ENCODE measurements around the gene SERPINA9.
"Not testable (repeated sequence)": the region's sequence is repeated elsewhere in the genome, so short reads cannot be mapped to it uniquely, and the experiment has no call there.

The SERPINA9 gene, protein sequence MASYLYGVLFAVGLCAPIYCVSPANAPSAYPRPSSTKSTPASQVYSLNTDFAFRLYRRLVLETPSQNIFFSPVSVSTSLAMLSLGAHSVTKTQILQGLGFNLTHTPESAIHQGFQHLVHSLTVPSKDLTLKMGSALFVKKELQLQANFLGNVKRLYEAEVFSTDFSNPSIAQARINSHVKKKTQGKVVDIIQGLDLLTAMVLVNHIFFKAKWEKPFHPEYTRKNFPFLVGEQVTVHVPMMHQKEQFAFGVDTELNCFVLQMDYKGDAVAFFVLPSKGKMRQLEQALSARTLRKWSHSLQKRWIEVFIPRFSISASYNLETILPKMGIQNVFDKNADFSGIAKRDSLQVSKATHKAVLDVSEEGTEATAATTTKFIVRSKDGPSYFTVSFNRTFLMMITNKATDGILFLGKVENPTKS

DNA sequence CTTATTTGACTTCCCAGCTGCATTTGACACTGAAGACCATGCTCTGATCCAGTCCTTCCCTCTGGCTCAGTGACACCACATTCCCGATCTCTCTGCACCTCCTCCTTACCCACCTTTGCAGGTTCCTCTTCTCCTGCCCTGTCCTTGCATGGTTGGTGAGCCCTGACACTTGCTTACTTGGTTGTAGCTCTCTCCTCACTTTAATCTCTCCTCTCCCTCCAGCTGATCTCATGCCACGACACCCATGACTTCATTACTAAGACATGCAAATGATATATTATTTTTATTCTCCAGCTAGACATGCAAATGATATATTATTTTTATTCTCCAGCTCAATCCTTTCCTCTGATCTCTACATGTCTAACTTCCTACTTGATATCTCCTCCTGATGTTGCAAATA, at the start of gene SERPINA9:
Gene SERPINA9, minus strand, starts transcription at position 175 of the 400 bp plus-strand sequence. CDS start 6,357 bp downstream, outside the sequence.
- DNase-seq = no peak

DNA sequence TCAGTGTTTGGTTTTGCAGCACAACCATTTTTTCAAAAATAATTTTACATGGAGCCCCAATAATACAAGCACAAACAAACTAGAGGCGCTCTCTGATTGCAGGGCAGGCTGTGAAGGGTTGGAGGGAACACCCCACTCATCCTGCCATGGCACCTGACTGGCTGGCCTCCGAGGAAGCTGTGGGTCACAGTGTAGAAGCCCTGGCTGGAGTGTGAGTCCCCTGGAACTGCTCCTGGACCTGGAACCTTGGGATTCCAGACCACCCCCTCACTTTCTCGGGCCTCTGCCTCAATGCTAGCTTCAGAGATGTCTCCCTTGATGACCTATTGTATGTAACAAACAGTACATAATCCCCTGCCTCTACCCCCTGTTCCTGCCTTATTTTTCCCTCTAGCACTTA, 48.1 kb upstream of the SERPINA9 start:
- no peak for DNase-seq

DNA sequence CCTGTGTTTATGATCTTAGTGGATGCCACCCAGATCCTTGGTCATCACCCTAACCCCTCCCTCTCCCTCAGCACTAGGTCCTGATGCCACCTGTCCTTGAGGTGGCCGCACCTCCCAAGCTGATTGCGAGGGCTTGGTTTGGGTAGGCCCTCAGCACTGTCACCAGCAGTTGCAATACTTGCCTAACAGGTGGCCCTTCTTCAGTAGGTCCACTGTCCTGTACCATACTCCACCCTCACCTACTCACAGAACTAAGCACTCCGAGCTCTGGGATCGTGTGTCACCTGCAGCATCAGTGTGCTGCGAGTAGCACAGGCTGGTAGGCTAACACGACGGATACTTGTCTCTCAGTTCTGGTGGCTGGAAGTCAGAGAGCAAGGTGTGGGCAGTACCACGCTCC, 47.3 kb upstream of the SERPINA9 start:
- no peak for DNase-seq

DNA sequence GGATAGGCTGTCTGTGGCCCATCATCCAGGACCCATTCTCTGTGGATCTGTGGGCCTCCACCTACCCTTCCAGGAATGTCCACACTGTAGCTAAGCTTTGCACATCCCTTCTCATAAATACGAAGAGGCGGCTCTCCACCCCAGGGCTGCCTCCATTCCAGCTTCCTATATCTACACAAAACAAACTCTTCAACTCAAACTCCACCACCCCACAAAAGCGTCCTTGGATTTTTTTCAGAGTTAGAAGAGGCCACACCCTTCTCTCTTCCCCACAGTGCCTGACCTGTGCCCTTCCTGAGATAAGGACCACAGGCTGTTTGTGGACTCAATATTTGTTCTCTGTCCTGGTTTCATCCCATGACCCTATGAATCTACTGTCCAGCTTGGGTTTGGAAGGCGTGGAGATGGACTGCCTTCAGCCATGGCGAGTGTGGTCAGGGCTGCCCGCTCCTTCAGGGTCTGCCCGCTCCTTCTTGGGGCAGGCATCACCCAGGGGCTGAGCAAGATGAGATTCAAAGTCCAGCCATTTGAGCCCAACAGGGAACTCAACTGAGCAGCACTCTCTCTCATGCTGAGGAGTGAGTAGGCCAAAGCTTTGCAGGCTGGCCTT, 46.2 kb upstream of the SERPINA9 start:
- no peak for DNase-seq

DNA sequence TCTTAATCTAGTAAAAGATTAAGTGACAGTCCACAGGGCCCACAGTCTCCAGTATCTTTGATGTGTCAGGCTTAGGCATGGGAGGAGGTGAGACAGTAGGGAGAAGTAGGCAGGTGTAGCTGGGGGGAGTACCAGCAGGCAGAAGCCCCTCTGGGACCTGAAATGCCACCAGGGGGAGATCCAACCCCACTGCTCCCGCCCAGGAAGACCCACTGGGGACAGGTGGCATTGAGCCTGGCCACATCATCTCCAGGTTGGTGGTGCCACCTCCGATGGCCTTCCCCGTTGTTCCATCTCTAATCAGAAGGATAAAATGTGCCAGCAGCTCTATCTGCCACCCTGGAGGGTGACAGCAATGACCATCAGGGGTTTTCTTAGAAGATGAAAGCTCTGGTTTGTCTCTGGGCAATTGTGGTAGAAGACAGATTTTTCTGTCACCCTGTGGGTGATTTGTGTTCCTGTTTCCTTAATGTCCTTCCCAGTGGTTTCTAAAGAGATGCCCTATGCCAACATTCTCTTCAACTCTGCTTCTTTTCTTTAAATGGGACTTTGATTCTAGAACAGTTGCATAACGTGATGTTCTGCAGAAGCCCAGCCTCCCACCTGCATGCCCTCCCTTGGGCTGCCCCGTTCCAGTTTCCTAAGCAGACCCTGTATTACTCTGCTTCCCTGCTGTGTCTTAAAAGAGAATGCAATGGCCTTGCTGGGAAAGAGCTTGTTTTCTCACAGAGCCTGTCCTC, 45.5 kb upstream of the SERPINA9 start:
- DNase-seq = no peak

DNA sequence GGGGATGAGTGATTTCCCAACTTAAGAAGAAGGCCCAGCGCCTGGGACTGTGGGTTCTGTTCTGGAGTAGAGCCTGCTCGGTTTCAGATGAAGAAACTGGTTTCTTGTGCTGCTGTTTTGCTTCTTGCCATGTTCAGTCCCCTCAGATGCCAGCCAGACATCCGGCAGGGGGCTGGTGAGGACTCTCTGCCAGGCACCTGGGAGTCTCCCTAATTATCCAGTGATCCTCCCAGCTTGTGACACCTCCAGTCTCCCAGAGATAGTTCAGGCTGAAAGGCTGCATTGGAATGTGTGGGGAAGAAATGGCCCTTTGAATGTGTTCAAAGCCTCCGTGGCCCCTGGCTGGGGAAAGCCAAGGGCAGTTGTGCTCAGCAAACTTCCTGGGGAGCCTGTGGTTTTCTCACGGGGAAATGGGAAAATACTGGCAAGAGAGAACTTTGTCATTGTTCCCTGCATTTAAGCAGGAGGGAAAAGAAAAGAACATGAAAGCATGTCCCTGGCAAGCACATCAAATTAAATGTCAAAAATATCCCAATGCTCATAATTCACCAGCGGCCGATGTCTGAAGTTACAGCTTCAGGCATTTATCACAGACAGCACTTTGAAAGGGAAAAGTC, 41.8 kb upstream of the SERPINA9 start:
- DNase-seq = no peak

DNA sequence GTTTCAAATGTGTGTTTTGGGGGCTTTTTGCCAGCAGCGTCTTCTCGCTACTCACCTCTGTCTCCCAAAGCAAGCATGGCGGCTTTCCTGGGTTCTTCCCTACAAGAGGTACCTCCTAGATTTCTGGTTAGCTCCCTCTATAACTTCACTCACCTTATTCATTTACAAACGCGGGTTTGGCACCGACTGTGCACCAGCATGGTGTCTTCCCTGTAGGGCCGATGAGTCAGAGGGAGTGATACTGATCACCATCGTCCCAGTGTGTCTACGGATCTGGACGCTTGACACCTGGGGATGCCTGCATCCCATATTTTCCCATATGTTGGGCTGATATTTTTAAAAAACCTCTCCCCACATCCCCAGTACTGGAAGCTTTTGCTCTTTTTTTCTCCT, 41.2 kb upstream of the SERPINA9 start:
- DNase-seq = no peak

DNA sequence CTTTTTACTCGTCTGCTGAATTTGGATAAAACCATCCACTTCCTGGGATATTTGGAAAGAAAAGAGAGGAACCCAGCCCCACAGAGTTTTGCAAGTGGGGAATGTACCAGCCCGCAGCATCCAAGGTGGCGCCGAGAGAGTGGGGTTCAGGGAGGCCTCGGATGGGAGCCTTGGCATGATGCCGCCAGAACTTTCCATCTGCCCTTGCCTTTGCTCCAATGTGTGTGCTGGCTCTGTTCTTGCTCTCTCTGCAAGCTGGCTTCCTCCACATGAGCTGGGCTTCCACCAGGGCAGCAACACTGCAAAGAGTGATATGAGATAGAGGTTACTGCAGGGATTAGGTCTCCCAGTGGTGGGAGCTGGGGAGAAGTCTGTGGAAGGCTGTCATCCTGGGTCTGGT, 39.9 kb upstream of the SERPINA9 start:
- no peak for DNase-seq

DNA sequence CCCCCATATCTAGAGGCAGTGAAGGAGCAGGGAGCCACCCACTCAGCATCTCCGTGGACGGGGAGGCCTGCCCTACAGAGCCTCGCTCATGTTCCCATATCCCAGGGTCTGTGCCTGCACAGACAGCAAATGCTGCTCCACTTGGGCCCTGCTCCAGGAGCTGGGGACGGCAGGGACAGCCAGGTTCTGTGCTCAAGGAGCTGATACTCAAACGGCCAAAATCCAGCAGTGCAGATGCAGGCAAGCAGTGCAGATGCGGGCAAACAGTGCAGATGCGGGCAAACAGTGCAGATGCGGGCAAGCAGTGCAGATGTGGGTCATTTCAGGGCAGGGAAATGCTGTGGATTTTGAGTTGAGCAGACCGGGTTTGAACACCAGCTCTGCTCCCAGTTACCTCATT, 39.4 kb upstream of the SERPINA9 start:
- DNase-seq = no peak

DNA sequence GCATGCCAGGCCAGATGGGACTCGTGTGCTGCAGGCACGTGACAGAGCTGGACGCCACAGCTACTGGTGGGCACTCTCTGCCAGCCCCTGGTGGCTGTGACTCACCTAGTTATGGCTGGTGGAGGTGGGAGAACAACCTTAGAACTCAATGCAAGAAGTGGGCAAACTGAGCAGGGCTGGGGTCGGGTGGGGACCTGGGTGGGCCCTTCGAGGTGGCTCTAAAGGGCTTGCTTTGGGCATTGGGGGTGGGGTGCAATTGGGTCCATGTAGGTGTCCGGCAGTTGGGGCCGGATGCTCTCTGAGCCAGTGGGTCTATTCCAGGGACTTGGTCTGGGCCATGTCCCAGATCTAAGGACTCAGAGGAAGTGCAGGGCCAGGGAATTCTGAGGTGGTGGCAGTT, 38.4 kb upstream of the SERPINA9 start:
- no peak for DNase-seq

DNA sequence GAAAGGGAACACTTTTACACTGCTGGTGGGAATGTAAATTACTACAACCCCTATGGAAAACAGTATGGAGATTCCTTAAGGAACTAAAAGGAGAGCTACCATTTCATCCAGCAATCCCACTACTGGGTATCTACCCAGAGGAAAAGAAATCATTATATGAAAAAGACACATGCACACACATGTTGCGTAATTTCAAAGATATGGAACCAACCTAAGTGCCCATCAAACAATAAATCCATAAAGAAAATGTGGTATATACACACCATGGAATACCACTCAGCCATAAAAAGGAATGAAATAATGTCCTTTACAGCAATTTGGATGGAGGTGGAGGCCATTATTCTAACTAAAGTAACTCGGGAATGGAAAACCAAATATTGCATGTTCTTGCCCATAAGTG, 34.5 kb upstream of the SERPINA9 start:
- DNase-seq = not testable (repeated sequence)

DNA sequence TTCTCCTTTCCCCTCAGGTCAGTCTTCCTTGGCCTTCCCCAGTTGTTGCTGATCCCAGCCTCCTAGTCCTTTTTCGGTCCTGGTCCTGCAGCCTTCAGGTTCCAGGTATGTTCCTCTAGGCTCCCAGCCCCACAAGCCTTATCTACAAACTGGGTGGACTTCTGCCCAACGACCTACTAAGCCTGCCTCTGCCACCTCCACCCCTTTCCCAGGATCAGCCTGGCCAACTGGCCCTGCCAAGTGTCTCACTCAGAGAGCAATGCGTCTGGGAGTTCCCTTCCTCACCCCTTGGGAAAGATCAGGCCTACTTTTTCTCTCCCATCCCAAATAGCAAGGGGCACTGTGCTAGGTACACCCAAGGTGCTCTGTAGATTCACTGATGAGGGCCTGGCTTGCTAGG, 33.4 kb upstream of the SERPINA9 start, which contains the start of gene SERPINA12:
Gene SERPINA12, minus strand, starts transcription at position 114 of the 400 bp plus-strand sequence. CDS start 11,072 bp downstream, outside the sequence.
- no peak for DNase-seq

DNA sequence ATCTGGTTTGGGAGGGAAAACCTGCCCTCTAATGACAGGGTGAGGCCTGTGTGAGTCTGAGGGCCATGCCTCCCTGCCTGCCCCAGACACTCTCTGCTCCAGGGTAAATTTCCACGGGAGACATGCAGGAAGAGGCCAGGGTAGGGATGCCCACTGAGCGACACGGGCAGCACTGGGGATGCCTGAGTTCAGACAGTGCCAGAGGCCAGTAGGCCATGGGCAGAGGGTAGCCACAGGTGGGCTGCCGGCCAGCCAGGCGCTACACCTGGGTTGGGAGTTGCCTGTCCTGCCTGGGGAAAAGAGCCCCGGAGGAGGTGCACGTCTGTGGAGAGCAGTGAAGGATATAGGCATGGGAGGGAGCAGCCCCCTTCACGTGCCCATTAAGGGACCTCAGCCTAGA, 29.6 kb upstream of the SERPINA9 start:
- DNase-seq = no peak

DNA sequence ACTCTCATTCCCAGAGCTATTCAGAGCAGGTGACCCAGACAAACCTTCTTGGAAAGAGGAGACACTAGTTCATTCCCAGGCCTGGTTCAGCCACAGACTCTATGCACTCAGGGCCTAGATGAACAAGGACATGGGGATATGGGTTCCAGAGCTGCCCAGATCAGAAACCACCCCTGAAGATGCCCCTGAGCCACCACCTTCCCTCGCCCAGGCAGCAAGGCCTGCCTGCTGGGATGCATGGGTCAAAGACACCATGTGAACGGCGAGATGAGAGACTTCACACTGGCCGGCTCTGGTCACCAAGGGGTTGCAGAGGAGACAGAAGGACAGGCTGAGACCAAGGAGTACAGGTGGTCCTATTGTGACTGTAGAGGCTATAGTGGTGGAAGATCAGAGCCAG, 29.2 kb upstream of the SERPINA9 start:
- no peak for DNase-seq

DNA sequence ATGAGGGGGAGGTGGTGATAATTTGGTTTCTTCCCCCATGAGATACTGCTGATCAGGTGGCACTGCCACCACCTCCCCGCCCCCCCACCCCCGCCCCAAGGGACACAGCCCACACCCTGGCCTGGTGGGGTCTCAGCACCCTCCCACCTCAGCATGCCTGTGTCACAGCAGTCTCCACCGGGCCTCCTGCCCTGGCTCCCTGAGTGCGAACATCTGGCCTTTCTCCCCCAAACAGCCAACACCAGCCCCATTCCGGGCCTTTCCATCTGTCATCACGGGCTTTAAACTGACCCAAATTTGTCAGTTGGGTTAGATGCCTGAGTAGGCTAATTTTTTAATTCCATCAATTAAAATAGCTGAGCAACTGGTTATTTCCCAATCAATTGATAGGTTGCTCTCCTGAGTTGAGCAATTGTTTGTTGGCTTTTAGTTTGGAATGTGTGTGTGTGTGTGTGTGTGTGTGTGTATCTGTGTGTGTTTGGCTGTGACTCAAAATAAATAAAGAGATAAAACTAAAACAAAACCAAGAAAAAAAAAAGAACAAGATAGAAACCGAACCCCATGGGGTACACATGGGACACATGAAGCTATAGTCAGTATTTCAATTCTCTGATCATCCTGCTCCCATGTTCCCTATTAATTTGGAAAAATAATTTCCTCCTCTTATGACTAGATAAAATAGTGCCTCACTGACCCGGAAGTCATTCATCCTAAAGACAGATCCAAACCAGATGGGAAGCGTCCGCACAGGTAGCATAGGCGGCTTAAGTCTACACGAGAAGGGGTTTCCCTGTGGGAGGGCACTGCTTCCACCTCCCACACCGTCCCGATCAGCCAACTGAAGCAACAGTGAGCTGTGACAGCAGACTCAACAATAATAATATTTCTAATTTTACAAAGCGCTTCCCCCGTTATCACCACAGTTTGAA, 25.9 kb upstream of the SERPINA9 start:
- no peak for DNase-seq

DNA sequence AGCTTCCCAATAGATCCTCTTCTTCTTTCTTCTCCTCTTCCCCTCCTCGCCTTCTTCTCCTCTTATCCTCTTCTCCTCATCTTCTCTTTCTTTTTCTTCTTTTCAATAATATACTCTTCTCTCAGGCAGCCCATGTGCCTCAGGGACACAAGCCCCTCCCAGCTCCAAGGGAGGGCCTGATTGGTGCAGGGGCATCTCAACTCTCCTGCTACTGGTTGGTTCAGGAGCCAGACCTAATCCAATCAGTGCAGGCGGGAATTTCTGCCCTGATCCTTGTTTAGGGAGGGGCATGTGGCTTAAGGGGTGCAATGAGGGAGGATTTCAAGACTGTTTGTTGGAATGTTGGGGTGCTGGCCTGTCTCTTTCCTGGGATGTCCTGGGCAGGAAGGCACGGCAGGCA, 24.3 kb upstream of the SERPINA9 start:
- DNase-seq = no peak

DNA sequence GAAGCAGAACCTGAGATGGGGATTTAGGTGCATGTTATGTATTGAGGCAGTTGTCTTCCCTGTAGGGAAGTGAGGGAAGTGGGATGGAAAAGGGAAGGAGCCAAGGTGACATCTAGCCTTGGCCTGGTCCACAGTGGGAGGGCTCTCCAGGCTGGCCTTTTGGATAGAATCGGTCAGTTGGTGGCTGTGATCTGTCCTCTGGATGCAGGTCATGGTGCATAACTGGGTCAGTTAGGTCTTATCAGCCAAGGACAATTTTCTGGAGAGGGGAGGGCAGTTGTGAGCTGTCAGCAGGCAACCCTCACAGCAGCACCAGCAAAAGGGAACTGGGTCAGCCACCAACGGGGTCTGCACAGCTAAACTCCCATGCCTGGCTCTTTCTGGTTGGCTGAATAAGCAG, 23.7 kb upstream of the SERPINA9 start:
- no peak for DNase-seq

DNA sequence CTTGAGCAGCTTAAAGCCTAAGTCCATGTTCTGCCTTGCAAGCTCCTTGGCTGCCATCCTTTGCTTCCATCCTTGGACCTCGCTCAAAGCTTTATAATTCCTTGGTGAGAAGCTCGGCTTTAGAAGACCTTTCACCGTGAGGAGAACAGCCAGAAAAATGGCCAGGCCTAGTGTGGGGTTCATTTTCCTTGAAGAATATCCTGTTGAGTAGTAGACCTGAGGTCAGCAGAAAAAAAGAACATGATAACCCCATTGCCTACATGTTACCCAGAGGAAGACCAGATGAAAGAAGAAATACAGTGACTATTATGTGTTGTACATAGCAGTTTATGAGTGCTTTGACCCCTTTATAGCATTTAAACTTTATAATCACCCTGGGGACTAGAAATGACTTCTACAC, 22.2 kb upstream of the SERPINA9 start:
- DNase-seq = no peak

DNA sequence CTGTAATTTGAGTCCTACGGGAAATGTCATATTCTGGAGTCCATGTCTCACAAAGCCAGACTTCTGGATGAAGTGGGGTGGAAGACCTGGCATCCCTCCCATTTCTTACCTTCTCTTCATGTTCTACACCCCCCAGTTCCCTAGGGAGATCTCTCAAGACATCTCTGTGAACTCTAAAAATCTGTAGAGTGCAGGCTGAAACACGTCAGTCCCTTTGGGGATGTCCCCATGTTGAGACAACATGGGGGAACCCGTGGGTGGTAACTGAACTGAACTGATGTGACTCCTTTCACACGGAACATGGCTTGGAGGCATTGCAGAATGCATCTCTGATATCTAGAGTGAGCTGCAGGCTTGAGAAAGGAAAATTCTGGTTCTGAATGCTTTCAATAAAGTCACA, 18.1 kb upstream of the SERPINA9 start:
- DNase-seq = no peak

DNA sequence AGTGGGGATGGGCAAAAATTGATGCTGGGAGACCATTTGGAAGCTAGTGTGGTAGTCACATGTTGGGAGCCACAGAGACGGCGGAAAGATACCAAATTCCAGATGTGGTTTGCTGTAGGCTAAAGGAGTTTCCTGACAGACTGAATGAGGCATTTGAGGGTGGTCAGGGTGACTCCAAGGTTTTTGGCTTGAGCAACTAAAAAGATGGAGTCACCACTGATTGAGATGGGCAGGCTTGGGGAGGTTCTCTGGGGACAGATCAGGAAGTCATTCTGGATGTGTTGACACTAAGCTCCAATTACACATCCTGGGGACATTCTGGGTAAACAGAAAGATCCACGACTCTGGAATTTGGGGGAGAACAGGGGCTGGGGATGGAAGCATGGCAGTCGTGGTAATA, 15.5 kb upstream of the SERPINA9 start:
- no peak for DNase-seq

DNA sequence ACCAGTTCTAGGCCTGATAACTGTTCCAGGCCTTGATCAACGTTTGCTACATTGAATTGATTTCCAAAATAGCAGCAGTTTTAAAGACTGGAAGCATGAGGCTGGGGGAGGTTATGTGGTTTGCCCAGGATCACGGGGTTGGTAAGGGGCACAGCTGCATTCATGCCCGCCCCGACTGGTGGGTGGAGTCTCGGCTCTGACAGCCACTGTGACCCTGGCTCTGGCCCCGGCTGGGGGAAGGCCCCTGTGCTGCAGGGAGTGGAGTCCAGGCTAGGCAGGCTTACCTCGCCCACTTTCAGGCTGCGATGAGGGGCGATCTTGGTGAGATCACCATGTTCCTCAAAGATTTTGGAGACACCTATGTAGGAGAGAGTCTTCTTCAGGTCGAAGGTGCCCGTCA, 13.3 kb upstream of the SERPINA9 start:
- no peak for DNase-seq

DNA sequence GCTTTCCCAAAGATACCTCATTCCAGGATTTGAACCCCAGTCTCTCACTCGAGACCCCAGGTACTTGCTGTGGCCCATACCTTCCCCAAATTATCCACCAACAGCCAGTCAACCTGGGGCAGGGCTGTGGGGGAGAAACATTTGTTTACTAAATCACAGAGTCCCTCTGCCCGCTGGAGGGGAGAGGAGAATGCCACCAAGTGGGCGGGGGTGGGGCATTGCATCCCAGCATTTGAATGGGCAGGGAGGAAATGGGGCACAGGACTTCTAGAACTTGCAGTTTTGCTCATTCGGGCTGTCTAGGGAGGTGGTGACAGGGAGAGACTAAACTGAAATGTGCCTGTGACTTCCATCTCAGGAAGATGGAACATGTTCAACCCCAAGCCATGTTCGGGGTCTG, 10.9 kb upstream of the SERPINA9 start:
- no peak for DNase-seq

Measured in CD4-positive, alpha-beta T cell treated with Interferon alpha-2 for 1 hour (primary cell).